Measurements from ENCODE around the gene FREM1. TPM values are rescaled to one million over a fixed set of nuclear protein-coding genes. Genes with fewer than 3 reads are reported as not detected.
"Not testable (repeated sequence)": the region's sequence is repeated elsewhere in the genome, so short reads cannot be mapped to it uniquely, and the experiment has no call there.

The FREM1 gene
- polyA plus RNA-seq, 3 donors = 187 to 240 (median 207) TPM

- DNase-seq (ENCODE audit: extremely low read depth in 1 of 11, low read depth in 9 of 11, low spot score in 4 of 11) = no peak
These were observed 14.3 kb upstream of the FREM1 start for GRCh38 chr9:14924230-14925219.

DNA sequence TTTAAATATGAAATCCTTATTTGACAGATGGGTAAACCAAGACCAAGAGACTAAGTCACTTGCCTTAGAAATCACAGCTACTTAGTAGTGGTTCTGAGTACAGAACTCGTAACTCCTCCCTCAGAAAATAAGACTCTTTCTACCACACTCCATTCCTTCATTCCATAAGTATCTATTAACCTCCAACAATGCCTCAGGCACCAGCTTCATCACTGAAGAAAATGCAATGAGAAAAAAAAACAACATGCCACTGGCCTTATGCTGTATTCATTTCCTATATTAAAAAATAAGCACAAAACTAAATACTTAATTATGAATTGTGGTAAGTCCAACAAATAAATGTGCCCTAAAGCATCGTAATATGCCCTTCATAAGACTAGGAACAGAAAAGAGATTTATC, 13.5 kb upstream of the FREM1 start:
- DNase-seq (ENCODE audit: extremely low read depth in 1 of 11, low read depth in 9 of 11, low spot score in 4 of 11) = no peak

GRCh38 chr9:14920805-14921204, 10.6 kb upstream of the FREM1 start:
- not testable (repeated sequence) for DNase-seq (ENCODE audit: extremely low read depth in 1 of 11, low read depth in 9 of 11, low spot score in 4 of 11)

DNA sequence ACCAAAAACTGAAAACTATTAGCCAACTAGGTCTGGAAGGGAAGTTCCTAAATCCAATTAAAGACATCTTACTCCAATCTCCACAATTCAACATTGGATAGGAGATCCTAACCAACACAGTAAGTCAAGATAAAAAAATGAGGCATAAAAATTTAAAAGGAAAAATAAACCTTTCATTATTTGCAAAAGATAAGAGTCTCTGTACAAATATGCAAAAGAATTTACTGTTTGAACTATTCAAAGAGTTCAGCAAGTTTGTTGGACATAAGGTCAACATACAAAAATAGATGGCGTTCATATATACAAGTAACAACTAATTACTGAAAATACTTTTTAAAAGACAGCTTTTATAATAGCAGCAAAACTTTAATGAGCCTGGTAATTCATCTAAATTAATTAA, 3.1 kb upstream of the FREM1 start:
- no peak for DNase-seq (ENCODE audit: extremely low read depth in 1 of 11, low read depth in 9 of 11, low spot score in 4 of 11)

- no peak for DNase-seq (ENCODE audit: extremely low read depth in 1 of 11, low read depth in 9 of 11, low spot score in 4 of 11)
These were observed 2.6 kb upstream of the FREM1 start for GRCh38 chr9:14912859-14913258.

DNA sequence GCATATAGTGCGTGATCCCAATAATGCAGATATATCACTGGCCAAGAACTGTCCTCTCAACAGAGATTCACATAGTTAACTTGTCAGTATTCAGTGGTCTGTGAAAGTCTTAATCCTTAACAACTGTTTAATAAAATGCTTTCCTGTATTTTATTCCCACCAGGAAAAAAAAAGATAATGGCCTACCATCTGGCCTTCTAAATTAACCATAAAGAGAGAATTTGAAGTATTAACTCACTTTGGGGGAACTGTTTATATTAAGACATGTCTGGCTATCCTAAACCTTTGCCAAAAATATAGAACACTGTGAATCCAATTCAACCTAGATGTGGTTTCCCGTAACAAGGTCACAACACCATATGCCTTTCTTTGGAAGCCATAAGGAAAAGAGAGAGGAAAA, 818 bp upstream of the FREM1 start:
- DNase-seq (ENCODE audit: extremely low read depth in 1 of 11, low read depth in 9 of 11, low spot score in 4 of 11) = no peak

DNA sequence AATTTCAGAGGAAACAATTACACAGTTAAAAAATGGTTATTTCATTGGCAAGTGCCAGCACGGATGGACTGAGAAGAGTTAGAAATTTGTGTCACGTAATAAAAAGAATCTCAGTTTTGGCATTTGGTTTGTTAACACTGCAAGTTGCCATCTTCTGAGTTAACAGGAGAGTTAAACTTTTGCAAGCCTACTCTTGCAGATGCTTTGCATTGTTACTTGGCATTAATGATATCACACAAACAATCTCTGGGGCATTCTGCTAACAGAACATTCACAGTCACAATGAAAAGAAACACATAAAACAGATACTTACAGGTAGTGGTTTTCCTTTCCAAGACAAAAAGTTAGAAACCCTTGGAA, 647 bp downstream of the FREM1 start:
- DNase-seq (ENCODE audit: extremely low read depth in 1 of 11, low read depth in 9 of 11, low spot score in 4 of 11) = no peak

GRCh38 chr9:14909181-14909580, 1.0 kb downstream of the FREM1 start:
- DNase-seq (ENCODE audit: extremely low read depth in 1 of 11, low read depth in 9 of 11, low spot score in 4 of 11) = no peak

DNA sequence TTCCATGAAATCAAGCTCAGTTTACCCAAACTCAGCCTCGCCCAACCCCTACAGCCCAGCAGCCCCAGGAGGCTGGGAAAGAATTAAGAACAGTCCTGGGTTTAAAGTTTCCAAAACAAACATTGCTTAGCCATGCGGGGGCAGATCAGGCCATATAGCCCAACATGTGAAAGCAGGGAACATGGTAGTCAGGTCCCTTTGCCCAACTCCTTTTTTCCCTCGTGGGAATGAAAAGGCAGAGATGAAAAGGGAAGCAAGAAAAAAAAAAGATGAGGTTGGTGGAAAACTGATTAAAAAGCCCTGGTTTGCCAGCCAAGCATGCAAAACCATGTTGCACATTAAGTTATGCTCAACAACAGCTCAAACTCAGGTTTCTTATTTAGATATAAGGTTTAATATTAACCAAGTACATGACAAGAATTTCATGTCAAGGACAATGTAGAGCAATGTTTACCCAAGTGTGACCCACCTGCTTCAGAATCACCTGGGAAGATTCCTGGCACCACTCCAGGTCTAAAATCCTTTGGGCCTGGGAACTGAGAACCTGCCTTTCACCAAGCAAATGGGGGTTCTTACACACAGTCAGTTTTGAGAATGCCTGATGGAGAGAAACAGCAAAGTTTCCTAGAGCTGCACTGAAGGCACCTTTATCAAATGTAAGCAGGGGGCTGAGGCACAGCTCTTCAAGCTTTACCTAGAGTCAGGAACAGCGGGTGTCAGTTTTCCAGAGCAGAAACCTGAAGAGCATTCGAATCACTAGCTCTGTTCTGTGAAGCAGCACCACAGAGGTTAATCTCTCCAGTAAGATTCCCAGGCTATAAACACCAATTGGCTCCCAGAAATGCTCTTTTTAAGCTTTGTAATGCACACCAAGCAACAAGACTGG, 1.7 kb downstream of the FREM1 start:
- DNase-seq (ENCODE audit: extremely low read depth in 1 of 11, low read depth in 9 of 11, low spot score in 4 of 11) = peak in 5 of 11 donors; percentile 47 to 78 (median 70)

DNA sequence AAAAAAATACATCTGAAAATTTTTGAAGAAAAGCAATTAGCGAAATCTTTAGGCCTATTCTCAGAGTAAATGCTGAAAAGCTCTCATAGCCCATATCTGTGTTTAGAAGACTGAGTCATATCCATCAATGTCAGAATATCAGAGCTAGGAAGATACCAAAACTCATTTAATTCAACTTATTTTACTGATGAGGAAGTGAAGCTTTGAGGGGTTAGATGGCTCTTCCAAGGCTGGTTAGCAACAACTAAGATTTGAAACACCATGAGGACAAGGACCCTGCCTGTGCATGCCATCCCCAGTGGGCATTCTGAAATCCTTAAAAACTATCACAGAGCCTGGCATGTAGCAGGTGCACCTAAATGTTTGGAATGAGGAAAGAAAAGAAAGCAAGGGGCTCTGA, 2.5 kb downstream of the FREM1 start:
- DNase-seq (ENCODE audit: extremely low read depth in 1 of 11, low read depth in 9 of 11, low spot score in 4 of 11) = no peak

GRCh38 chr9:14907360-14907685, 2.9 kb downstream of the FREM1 start:
- no peak for DNase-seq (ENCODE audit: extremely low read depth in 1 of 11, low read depth in 9 of 11, low spot score in 4 of 11)

DNA sequence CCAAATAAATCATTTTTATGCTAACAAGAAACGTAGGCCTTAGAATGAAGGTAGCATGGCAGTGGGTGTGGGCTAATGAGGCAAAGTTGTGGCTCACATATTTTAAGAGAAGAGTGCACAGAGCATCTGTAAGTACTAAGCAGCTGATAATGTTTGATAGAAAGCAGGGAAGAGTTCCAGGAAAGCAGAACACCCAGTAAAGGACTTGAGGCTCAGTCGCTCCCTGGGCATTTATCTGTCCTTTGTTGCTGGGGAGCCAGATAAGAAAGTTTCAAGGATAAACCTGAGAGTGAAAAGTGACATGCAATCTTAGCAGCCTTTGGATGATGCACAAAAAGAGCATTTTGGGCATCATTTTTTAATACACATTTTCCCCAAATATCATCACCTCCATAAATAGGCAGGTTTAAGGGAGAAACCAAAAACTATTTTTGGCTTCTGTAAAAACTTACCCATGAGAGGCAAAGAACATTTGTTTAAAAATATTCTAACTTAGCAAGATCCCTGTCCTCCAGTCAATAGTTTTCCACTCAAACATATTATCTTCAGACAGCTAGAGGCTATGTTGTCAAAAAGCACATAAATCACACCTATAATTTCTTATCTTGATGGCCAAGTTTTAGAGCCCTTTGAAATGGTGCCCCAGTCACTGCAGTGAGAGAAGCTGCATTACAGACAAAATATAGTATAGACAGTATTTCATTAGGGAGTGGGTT, 3.4 kb downstream of the FREM1 start:
- DNase-seq (ENCODE audit: extremely low read depth in 1 of 11, low read depth in 9 of 11, low spot score in 4 of 11) = no peak

- no peak for DNase-seq (ENCODE audit: extremely low read depth in 1 of 11, low read depth in 9 of 11, low spot score in 4 of 11)
These were observed 4.2 kb downstream of the FREM1 start for GRCh38 chr9:14906000-14906399.

DNA sequence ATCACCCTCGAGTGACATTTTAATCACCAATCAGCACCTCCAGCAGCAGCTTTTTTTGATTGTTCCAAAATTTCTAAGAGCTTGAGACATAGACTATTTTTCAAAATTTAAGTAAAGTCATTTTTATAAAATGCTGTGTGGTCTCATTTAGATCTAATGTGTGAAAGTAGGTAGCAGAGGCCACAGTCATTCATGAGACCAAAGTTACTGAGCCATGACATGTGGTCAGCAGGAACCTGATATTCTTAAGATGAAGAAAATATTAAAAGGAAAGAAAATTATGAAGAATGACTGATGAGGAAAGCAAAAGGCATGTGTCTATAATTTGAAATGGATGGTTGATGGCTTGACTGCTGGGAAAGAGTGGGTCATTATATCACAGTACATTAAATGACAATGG, 7.2 kb downstream of the FREM1 start:
- no peak for DNase-seq (ENCODE audit: extremely low read depth in 1 of 11, low read depth in 9 of 11, low spot score in 4 of 11)

DNA sequence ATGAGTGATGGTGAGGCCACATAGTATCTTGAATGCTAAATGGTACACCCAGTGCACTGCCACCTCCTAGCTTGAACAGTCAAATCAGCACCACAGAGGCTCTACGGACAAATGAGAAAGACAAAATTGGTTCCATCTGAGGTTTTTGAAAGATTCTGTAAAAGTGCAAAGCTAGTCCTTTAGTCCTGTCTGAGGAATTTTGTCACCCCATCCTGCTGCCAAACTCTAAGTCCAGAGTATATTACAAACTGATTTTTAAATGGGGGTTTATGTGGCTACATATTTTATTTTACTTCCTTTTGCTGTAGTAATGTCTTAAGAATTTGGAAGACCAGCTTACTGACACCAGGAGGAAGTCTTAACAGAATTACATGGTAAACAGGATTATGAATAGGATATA, 7.7 kb downstream of the FREM1 start:
- DNase-seq (ENCODE audit: extremely low read depth in 1 of 11, low read depth in 9 of 11, low spot score in 4 of 11) = no peak

DNA sequence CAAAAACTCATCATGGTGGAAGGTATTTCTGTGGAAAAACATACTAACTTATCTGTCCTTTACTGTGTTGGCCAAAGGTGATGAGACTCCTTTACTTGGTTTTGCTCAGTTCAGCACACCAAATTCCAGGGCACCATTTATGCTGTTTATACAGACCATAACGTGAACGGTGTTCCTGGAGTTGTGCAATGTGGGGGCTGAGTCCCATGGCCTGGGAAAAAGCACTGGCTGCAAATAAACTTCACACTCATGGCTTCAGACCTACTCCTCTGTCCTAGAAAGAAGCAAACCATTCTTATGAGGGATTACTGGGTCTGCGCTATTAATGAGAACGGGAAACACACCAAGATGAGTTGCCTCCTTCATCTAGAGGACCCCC, 10.4 kb downstream of the FREM1 start:
- DNase-seq (ENCODE audit: extremely low read depth in 1 of 11, low read depth in 9 of 11, low spot score in 4 of 11) = no peak

- no peak for DNase-seq (ENCODE audit: extremely low read depth in 1 of 11, low read depth in 9 of 11, low spot score in 4 of 11)
These were observed 11.0 kb downstream of the FREM1 start for GRCh38 chr9:14899042-14899814.

- no peak for DNase-seq (ENCODE audit: extremely low read depth in 1 of 11, low read depth in 9 of 11, low spot score in 4 of 11)
These were observed 14.4 kb downstream of the FREM1 start for GRCh38 chr9:14895806-14896205.

GRCh38 chr9:14893280-14893679, 16.9 kb downstream of the FREM1 start:
- DNase-seq (ENCODE audit: extremely low read depth in 1 of 11, low read depth in 9 of 11, low spot score in 4 of 11) = no peak

Data from renal cortex interstitium (tissue), 11 donors.